Keratinocyte (primary cell): ENCODE results near the gene AHRR. TPM values are rescaled to one million over a fixed set of nuclear protein-coding genes. Genes with fewer than 3 reads are reported as not detected.

Experiments used
- DNase-seq: peaks from one replicate; pipeline ENCODE4 v3.0.0-alpha.2; 2011; ENCODE audit warnings: low read depth, missing footprints, low spot score
- FAIRE-seq: peaks from 2 replicates; lab custom pipeline; 2011; peaks lifted over from hg19 to GRCh38; lab: Jason Lieb, UNC
- H2AFZ ChIP-seq: 2 replicates; pipeline ENCODE4 v1.6.0; 2012; ENCODE audit warnings: low read length, control low read depth, inconsistent platforms; ENCODE audit not compliant: control insufficient read depth
- H3K27ac ChIP-seq: 2 replicates; pipeline ENCODE4 v1.5.1; 2011; ENCODE audit warnings: low read length; ENCODE audit not compliant: control insufficient read depth, insufficient read depth
- H3K27me3 ChIP-seq: 3 replicates; pipeline ENCODE4 v1.6.0; 2011; ENCODE audit warnings: low read length; ENCODE audit not compliant: control insufficient read depth, insufficient read depth; ENCODE audit errors: extremely low read depth
- H3K36me3 ChIP-seq, 2 experiments: 2 replicates in 1 of 2; 3 replicates in 1 of 2; pipeline ENCODE4 v1.5.1; 2011; ENCODE audit warnings: low read length in 2 of 2, mild to moderate bottlenecking in 1 of 2; ENCODE audit not compliant: control insufficient read depth in 2 of 2, insufficient read depth in 2 of 2; ENCODE audit errors: extremely low read depth in 1 of 2
- H3K4me1 ChIP-seq: 3 replicates; pipeline ENCODE4 v1.5.1; 2011; ENCODE audit warnings: low read length; ENCODE audit not compliant: control insufficient read depth, insufficient read depth; ENCODE audit errors: extremely low read depth
- H3K4me2 ChIP-seq: 3 replicates; pipeline ENCODE4 v1.6.0; 2011; ENCODE audit warnings: low read depth, low read length; ENCODE audit not compliant: control insufficient read depth, insufficient read depth; ENCODE audit errors: extremely low read depth
- H3K4me3 ChIP-seq, 3 experiments: fragments of 200-600 bp in 1 of 3; sonication (generic) in 1 of 3; 2 replicates in 2 of 3; 3 replicates in 1 of 3; pipeline ENCODE4 v1.5.1; 2011 to 2016; ENCODE audit warnings: low read length in 3 of 3, mild to moderate bottlenecking in 3 of 3, control low read depth in 2 of 3, inconsistent platforms in 1 of 3, low read depth in 1 of 3, mixed read lengths in 1 of 3, mixed run types in 1 of 3, moderate library complexity in 1 of 3; ENCODE audit not compliant: control insufficient read depth in 2 of 3, insufficient read depth in 2 of 3; ENCODE audit errors: extremely low read depth in 1 of 3
- H3K79me2 ChIP-seq: 2 replicates; pipeline ENCODE4 v1.6.0; 2012; ENCODE audit warnings: low read length; ENCODE audit not compliant: control insufficient read depth, insufficient read depth
- H3K9ac ChIP-seq: 3 replicates; pipeline ENCODE4 v1.6.0; 2011; ENCODE audit warnings: low read length; ENCODE audit not compliant: control insufficient read depth, insufficient read depth; ENCODE audit errors: extremely low read depth
- H3K9me1 ChIP-seq: 3 replicates; pipeline ENCODE4 v1.6.0; 2011; ENCODE audit warnings: low read length; ENCODE audit not compliant: control insufficient read depth, insufficient read depth; ENCODE audit errors: extremely low read depth
- H3K9me3 ChIP-seq: 2 replicates; pipeline ENCODE4 v1.5.1; 2012; ENCODE audit warnings: low read depth, low read length; ENCODE audit not compliant: control insufficient read depth
- H4K20me1 ChIP-seq: 3 replicates; pipeline ENCODE4 v1.6.0; 2011; ENCODE audit warnings: low read length; ENCODE audit not compliant: control insufficient read depth, insufficient read depth; ENCODE audit errors: extremely low read depth
- CTCF ChIP-seq, 3 experiments: IDR thresholded peaks in 1 of 3; conservative IDR thresholded peaks in 1 of 3; optimal IDR thresholded peaks in 1 of 3; 2 replicates in 2 of 3; 3 replicates in 1 of 3; pipeline versions ENCODE3 to v1.5.1; 2011; ENCODE audit warnings: low read length in 3 of 3, mild to moderate bottlenecking in 3 of 3, moderate library complexity in 2 of 3, control low read depth in 1 of 3, inconsistent platforms in 1 of 3; ENCODE audit not compliant: insufficient read depth in 2 of 3; ENCODE audit errors: extremely low read depth in 1 of 3
- EZH2 ChIP-seq: IDR thresholded peaks from one replicate; pipeline ENCODE4 v1.6.1; 2012; ENCODE audit warnings: inconsistent platforms, mild to moderate bottlenecking, low read length, moderate library complexity
- dilution Hi-C: fragments of 300-500 bp; cut with MboI; formaldehyde crosslinking; loops from one replicate; pipeline ENCODE4 v1.7.0; 2020; ENCODE audit warnings: low sequenced_read_pairs; ENCODE audit not compliant: extremely low pct_ligation_motif_present
- polyA plus RNA-seq, 5 experiments: library from polyadenylated mRNA; depleted of rRNA in 3 of 5; stranded (reverse) in 3 of 5; stranded (forward) in 1 of 5; unstranded in 1 of 5; fragments of >200 nt; gene quantifications; 1 replicate in 1 of 5; 2 replicates in 3 of 5; 3 replicates in 1 of 5; pipeline versions ENCODE4 v1.2.1 to v1.2.3, GENCODE V29; 2011 to 2012; ENCODE audit warnings: missing spikeins in 2 of 5, low read depth in 1 of 5, low replicate concordance in 1 of 5

The AHRR gene
- polyA plus RNA-seq, 1 donor (not counting 4 experiments of a cell fraction or from before 2014, with no cell fraction given): 0.24 TPM

DNA sequence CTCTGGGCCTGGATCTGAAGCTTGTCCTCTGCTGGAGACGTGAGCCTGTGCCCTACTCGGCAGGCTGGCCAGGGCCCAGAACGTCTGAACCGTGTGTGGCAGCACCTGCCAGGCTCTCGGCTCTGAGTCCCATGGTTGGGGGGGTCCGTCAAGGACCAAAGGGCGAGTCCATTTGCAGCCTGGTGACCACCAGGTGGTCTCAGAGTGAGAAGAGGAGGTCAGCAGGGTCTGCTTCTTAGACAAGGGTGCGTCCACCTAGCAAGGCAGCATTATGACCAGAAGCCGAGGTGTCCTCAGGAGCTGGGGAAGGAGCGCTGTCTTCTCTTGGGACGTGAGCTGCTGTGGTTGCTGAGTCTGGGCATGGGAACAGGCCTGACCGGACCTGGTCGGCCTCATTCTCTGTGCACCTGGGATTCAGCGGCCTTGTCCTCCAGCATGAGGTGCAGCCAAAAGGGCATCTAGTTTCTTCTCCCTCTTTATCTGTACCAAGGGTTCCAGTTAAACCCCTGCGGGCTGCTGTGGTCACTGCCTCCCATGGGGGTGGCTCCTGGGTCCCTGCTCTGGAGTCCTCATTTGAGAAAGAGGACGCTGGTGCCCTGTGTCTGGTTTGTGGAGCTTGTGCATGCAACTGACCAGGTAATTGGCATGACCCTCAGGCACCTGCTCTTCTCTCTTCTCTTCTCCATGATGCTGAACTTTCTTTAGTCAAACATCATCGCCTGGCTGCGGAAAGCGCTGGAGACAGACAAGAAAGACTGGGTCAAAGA, 135.9 kb downstream of the AHRR start:
- H3K27ac ChIP-seq: peak overlapping the region; percentile 97
- no peaks in the 10 kb centered on the region for H4K20me1 ChIP-seq
- peaks cover 2% of the 10 kb centered on the region for H3K9me1 ChIP-seq
- no peaks in the 10 kb centered on the region for H3K9me3 ChIP-seq
- TF ChIP-seq CTCF (optimal IDR thresholded peaks at IDR 0.05 in 1 of 3, IDR thresholded peaks at IDR 0.05 in 1 of 3, conservative IDR thresholded peaks at IDR 0.05 in 1 of 3; ENCODE audit: extremely low read depth in 1 of 3, insufficient read depth in 2 of 3, low read length in 3 of 3): no peak
- no peak for TF ChIP-seq EZH2
- H3K36me3 ChIP-seq: peaks cover 19 to 35% of the 10 kb centered on the region in 2 experiments
- dilution Hi-C loops: no loop called here
- no peak for DNase-seq
- no peak for FAIRE-seq
- no peak overlapping the region for H2AFZ ChIP-seq
- peaks cover 31% of the 10 kb centered on the region for H3K79me2 ChIP-seq
- H3K4me3 ChIP-seq: no peak overlapping the region
- H3K9ac ChIP-seq: no peak overlapping the region
- H3K4me1 ChIP-seq: peaks cover 29% of the 10 kb centered on the region
- H3K4me2 ChIP-seq: no peak overlapping the region
- no peaks in the 10 kb centered on the region for H3K27me3 ChIP-seq

DNA sequence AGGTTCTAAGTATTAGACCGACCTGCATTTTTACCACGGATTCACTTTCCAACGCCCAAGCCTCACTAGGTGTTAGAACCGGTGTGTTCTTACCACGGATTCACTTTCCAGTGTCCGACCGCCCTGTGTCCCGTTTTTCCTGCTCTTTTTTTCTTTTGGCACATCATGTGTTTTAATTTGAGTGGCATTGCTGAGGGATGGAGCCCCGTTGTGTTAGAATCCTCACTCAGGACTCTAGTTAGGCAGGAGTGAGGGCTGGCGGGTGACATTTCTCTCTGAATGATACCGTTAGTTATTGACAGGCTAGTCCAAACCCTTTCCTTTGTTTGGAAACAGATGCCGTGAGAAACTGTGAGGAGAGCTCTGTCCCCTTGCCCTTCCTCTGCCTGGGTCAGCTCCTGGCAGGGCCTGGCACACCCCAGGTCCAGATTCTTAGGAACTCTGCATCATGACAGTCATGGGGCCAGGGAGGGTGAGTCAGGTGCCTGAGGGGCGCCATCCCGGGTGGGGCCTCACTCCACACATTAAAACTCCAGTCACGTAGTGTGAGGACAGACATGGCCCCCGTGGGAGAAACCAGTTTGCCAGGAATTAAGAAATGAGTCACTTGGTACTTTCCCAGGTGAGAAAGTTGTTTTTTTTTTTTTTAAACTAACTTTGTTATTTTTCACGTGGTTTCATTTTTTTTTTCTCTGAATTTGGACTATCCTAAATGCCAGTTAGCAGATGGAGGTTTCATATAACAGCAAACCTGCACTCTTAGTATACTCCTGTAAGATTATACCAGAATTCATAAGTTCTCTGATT, 137.2 kb downstream of the AHRR start:
- no peak overlapping the region for H3K4me3 ChIP-seq
- peaks cover 2% of the 10 kb centered on the region for H3K9me1 ChIP-seq
- peaks cover 19 to 33% of the 10 kb centered on the region in 2 experiments for H3K36me3 ChIP-seq
- H3K9ac ChIP-seq: peak overlapping the region; percentile 77
- H3K9me3 ChIP-seq: no peaks in the 10 kb centered on the region
- peaks cover 23% of the 10 kb centered on the region for H3K4me1 ChIP-seq
- FAIRE-seq (peak; percentile 23), DNase-seq (peak; percentile 78)
- TF ChIP-seq CTCF (optimal IDR thresholded peaks at IDR 0.05 in 1 of 3, IDR thresholded peaks at IDR 0.05 in 1 of 3, conservative IDR thresholded peaks at IDR 0.05 in 1 of 3; ENCODE audit: extremely low read depth in 1 of 3, insufficient read depth in 2 of 3, low read length in 3 of 3) (no peak), EZH2 (no peak)
- H3K27me3 ChIP-seq: no peaks in the 10 kb centered on the region
- H3K4me2 ChIP-seq: peak overlapping the region; percentile 62
- H3K27ac ChIP-seq: peak overlapping the region; percentile 97
- peaks cover 31% of the 10 kb centered on the region for H3K79me2 ChIP-seq
- dilution Hi-C loops: no loop called here
- H4K20me1 ChIP-seq: no peaks in the 10 kb centered on the region
- no peak overlapping the region for H2AFZ ChIP-seq
